ENCODE results near the gene KCNQ5.

The KCNQ5 gene

GRCh38 chr6:72640615-72640930 is 18.7 kb downstream of the KCNQ5 start:
- no peak for DNase-seq

- no peak for DNase-seq
Observed at GRCh38 chr6:72642435-72642834, 20.6 kb downstream of the KCNQ5 start.

GRCh38 chr6:72643214-72643613 is 21.4 kb downstream of the KCNQ5 start:
- DNase-seq, result no peak

GRCh38 chr6:72646604-72647485 is 25.0 kb downstream of the KCNQ5 start:
- no peak for DNase-seq

- no peak for DNase-seq
Observed at GRCh38 chr6:72647489-72647888, 25.6 kb downstream of the KCNQ5 start.

GRCh38 chr6:72649032-72649984 is 27.4 kb downstream of the KCNQ5 start:
- DNase-seq, result no peak

GRCh38 chr6:72650081-72650745 is 28.3 kb downstream of the KCNQ5 start:
- no peak for DNase-seq

- DNase-seq, result no peak
Observed at GRCh38 chr6:72651174-72651573, 29.3 kb downstream of the KCNQ5 start.

GRCh38 chr6:72651967-72652956 is 30.4 kb downstream of the KCNQ5 start:
- DNase-seq, result no peak

- no peak for DNase-seq
Observed at GRCh38 chr6:72653026-72653425, 31.2 kb downstream of the KCNQ5 start.

- DNase-seq, result no peak
Observed at GRCh38 chr6:72654071-72654621, 32.3 kb downstream of the KCNQ5 start.

GRCh38 chr6:72657407-72658197 is 35.7 kb downstream of the KCNQ5 start:
- no peak for DNase-seq

- DNase-seq, result no peak
Observed at GRCh38 chr6:72659754-72660153, 37.9 kb downstream of the KCNQ5 start.

- no peak for DNase-seq
Observed at GRCh38 chr6:72661411-72661810, 39.5 kb downstream of the KCNQ5 start.

GRCh38 chr6:72665599-72665998 is 43.7 kb downstream of the KCNQ5 start:
- no peak for DNase-seq

GRCh38 chr6:72669324-72669723 is 47.5 kb downstream of the KCNQ5 start:
- DNase-seq, result no peak

GRCh38 chr6:72672906-72673305 is 51.0 kb downstream of the KCNQ5 start:
- no peak for DNase-seq

- no peak for DNase-seq
Observed at GRCh38 chr6:72674842-72675241, 53.0 kb downstream of the KCNQ5 start.

GRCh38 chr6:72675396-72675795 is 53.5 kb downstream of the KCNQ5 start:
- no peak for DNase-seq

GRCh38 chr6:72676995-72677394 is 55.1 kb downstream of the KCNQ5 start:
- DNase-seq, result no peak

- no peak for DNase-seq
Observed at GRCh38 chr6:72677740-72678139, 55.9 kb downstream of the KCNQ5 start.
